Osteocyte (in vitro differentiated cells): ENCODE measurements around the gene CCDC116. TPM values are rescaled to one million over a fixed set of nuclear protein-coding genes. Genes with fewer than 3 reads are reported as not detected.
A peak's percentile ranks its signal among the peaks of the same experiment; 100 is the strongest.

Experiments used
- DNase-seq: peaks from one replicate; pipeline ENCODE4 v3.0.0; 2021; ENCODE audit warnings: mixed read lengths; ENCODE audit not compliant: unreplicated experiment; ENCODE audit errors: extremely low spot score
- H3K27ac Mint-ChIP-seq: one replicate; pipeline ENCODE4 v1.8.0; 2021; ENCODE audit warnings: mild to moderate bottlenecking, mixed read lengths; ENCODE audit not compliant: unreplicated experiment
- H3K27me3 Mint-ChIP-seq: one replicate; pipeline ENCODE4 v1.8.0; 2021; ENCODE audit warnings: mixed read lengths; ENCODE audit not compliant: unreplicated experiment
- H3K36me3 Mint-ChIP-seq: one replicate; pipeline ENCODE4 v1.8.0; 2021; ENCODE audit warnings: mixed read lengths; ENCODE audit not compliant: unreplicated experiment
- H3K4me1 Mint-ChIP-seq: one replicate; pipeline ENCODE4 v1.8.0; 2021; ENCODE audit warnings: mixed read lengths; ENCODE audit not compliant: unreplicated experiment
- H3K4me3 Mint-ChIP-seq: one replicate; pipeline ENCODE4 v1.8.0; 2021; ENCODE audit warnings: mild to moderate bottlenecking, moderate library complexity, mixed read lengths; ENCODE audit not compliant: unreplicated experiment
- H3K9me3 Mint-ChIP-seq: one replicate; pipeline ENCODE4 v1.8.0; 2021; ENCODE audit warnings: mixed read lengths; ENCODE audit not compliant: unreplicated experiment
- total RNA-seq: library from RNA; stranded (reverse); gene quantifications from 2 replicates; pipeline ENCODE4 v1.2.1, GENCODE V29; 2021
- TF ChIP-seq, protein P1 (sequence below): fragments of 200-600 bp; sonication (generic); IDR thresholded peaks from 2 replicates; pipeline ENCODE4 v1.5.0; 2021; ENCODE audit warnings: antibody characterized with exemption, mild to moderate bottlenecking, moderate library complexity

CCDC116 gene
- total RNA-seq, 1 donor from 2014 or later = 0.59 TPM

DNA sequence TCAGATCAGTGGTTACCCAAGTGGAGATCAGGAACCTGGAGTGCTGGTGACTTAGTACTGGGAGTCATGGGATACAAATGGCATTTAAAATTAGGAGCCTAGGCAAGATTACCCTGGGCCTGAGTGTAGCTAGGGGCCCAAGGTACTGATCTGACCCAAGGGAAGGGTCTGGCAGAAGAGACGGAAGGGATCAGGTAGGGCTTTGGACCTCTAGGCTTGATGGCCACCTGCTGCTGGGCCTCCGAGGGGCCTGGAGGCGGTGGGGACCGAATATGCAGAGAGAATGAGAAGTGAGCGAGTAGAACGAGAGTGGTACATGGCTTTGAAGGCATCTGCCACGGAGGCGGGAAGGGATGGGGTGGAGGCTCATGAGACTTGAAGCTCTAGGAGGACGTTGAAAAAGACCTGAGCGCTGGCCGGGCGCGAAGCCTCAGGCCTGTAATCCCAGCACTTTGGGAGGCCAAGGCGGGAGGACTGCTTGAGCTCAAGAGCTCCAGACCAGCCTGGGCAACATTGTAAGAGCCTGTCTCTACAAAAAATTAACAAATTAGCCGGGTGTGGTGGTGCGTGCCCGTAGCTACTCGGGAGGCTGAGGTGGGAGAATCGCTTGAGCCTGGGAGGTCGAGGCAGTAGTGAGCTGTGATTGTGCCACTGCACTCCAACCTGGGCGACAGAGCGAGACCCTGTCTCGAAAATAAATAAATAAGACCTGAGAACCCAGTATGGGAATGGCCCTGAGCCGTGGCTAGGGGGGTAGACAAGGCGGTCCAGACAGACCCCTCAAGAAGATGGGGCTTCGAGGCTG lies 32.7 kb downstream of the CCDC116 start:
- Mint-ChIP-seq H3K4me1 (peaks cover 14% of the 10 kb centered on the region), H3K27ac (peak overlapping the region; percentile 96), H3K9me3 (no peaks in the 10 kb centered on the region), H3K36me3 (peaks cover 4% of the 10 kb centered on the region), H3K27me3 (no peaks in the 10 kb centered on the region), H3K4me3 (peak overlapping the region; percentile 99)
- TF ChIP-seq, protein P1, sequence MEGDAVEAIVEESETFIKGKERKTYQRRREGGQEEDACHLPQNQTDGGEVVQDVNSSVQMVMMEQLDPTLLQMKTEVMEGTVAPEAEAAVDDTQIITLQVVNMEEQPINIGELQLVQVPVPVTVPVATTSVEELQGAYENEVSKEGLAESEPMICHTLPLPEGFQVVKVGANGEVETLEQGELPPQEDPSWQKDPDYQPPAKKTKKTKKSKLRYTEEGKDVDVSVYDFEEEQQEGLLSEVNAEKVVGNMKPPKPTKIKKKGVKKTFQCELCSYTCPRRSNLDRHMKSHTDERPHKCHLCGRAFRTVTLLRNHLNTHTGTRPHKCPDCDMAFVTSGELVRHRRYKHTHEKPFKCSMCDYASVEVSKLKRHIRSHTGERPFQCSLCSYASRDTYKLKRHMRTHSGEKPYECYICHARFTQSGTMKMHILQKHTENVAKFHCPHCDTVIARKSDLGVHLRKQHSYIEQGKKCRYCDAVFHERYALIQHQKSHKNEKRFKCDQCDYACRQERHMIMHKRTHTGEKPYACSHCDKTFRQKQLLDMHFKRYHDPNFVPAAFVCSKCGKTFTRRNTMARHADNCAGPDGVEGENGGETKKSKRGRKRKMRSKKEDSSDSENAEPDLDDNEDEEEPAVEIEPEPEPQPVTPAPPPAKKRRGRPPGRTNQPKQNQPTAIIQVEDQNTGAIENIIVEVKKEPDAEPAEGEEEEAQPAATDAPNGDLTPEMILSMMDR = no peak
- DNase-seq = no peak

DNA sequence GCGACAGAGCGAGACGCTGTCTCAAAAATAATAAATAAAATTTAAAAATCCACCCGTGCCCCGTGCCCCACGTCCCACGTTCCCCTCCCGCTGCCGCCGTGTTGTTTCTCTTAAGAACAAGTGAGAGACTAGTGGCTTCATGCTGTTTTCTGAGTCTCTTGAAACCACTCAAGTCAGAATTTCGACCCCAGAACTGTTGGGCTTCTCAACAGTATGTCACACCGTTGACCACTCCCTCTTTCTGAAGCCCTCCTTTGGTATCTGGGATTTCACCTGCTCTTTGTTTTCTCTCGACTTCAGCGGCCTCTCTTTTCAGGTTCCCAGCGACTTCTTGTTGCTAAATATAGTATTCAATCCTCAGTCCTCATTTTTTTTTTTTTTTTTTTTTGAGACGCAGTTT lies 34.2 kb downstream of the CCDC116 start:
- Mint-ChIP-seq H3K4me1 (peaks cover 14% of the 10 kb centered on the region), H3K9me3 (no peaks in the 10 kb centered on the region), H3K27me3 (no peaks in the 10 kb centered on the region), H3K36me3 (peaks cover 16% of the 10 kb centered on the region), H3K4me3 (peak overlapping the region; percentile 99), H3K27ac (peak overlapping the region; percentile 96)
- DNase-seq = no peak
- TF ChIP-seq, protein P1 = no peak

DNA sequence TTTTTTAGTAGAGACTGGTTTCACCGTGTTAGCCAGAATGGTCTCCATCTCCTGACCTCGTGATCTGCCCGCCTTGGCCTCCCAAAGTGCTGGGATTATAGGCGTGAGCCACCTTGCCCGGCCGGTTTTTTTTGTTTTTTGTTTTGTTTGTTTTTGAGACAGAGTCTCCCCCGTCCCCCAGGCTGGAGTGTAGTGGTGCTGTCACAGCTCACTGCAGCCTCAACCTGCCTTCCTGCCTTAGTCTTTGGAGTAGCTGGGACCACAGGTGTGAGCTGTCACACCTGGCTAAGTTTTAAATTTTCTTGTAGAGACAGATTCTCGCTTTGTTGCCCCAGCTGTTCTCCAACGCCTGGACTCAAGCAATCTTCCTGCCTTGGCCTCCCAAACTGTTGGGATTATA lies 36.5 kb downstream of the CCDC116 start:
- H3K27ac Mint-ChIP-seq = no peak overlapping the region
- H3K4me1 Mint-ChIP-seq = peaks cover 14% of the 10 kb centered on the region
- no peaks in the 10 kb centered on the region for H3K27me3 Mint-ChIP-seq
- peaks cover 29% of the 10 kb centered on the region for H3K36me3 Mint-ChIP-seq
- no peak for DNase-seq
- TF ChIP-seq, protein P1 = no peak
- H3K4me3 Mint-ChIP-seq = peak overlapping the region; percentile 20
- no peaks in the 10 kb centered on the region for H3K9me3 Mint-ChIP-seq

DNA sequence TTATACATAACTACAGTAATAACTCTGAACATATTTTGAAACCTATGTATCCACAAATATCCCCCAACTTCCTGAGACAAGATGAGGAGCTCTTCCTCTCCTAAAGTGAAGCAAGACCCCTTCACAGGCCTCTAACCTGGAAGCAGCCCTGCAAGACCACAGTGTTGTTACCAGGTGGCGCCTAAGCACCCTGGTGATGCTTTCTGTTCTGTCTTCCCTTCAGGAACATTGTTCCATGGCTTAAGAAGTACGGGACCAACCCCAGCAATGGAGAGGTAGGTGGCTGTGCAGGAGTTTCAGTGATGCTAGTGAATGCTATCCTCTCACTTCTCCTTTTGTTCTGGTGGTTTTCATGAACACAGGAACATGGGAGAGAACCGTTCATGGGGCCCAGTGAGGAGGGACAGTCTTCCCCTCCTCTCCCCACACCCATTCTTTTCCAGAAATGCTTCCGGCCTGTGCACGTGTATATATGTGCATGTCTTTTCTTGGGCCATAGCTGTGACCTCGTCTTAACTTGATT lies 39.6 kb downstream of the CCDC116 start:
- Mint-ChIP-seq H3K9me3 (no peaks in the 10 kb centered on the region), H3K4me3 (no peak overlapping the region), H3K4me1 (peaks cover 7% of the 10 kb centered on the region), H3K27me3 (no peaks in the 10 kb centered on the region), H3K36me3 (peaks cover 38% of the 10 kb centered on the region), H3K27ac (no peak overlapping the region)
- TF ChIP-seq, protein P1 = no peak
- DNase-seq = no peak

DNA sequence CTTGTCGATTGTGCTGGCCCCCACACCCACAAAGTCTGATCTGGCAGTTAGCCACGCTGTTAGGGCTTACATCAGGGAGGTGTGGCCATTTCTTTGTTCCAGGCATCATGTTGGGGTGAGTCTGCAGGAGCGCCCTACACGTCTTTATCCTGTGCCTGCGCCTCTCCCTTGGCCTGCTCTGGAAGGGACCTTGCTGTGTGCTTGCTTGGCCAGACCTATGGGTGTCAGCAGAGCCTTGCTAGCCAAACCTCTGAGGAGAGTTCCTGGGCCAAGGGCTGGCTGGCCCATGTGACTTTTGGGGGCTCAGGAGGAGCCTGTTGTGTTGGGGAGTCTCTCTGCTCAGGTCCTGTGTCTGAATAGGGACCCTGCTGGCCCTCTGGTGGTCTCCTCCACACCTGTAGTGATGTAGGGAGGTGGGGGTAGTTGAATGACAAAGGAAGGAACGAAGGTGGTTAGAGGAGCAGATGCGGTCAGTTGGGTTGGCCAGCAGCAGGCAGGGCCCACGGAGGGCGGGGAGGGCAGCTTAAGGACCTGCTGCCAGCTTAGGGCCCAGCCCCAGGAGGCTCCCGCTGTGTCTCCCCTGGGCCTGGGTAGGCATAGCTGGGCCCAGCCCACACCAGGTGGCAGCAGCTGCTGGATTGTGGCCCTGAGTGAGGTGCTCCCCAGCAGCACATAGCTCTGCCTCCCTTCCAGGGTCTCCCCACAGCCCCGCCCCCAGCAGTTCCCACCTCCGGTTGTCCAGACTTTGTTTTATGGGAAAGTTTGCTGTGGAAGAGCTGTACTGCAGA lies 41.2 kb downstream of the CCDC116 start:
- Mint-ChIP-seq H3K36me3 (peaks cover 38% of the 10 kb centered on the region), H3K4me3 (no peak overlapping the region), H3K27me3 (no peaks in the 10 kb centered on the region), H3K27ac (no peak overlapping the region), H3K9me3 (no peaks in the 10 kb centered on the region), H3K4me1 (peaks cover 6% of the 10 kb centered on the region)
- TF ChIP-seq, protein P1 = no peak
- no peak for DNase-seq
